Stimulated activated CD4-positive, alpha-beta T cell treated with anti-CD3 and anti-CD28 coated beads, Interleukin-12 subunit alpha, Interleukin-12 subunit beta, amount 100 ng/mL, for 4 hours (primary cell): ENCODE measurements around the gene SYNGR2.
"Not testable (repeated sequence)": the region's sequence is repeated elsewhere in the genome, so short reads cannot be mapped to it uniquely, and the experiment has no call there.

Experiments
- DNase-seq: peaks from one replicate; pipeline ENCODE4 v3.0.0-alpha.2; 2020

Gene SYNGR2

GRCh38 chr17:78144147-78144719, 24.1 kb upstream of the SYNGR2 start:
- no peak for DNase-seq

- no peak for DNase-seq
These were observed 23.4 kb upstream of the SYNGR2 start for GRCh38 chr17:78144736-78145641.

- DNase-seq = no peak
These were observed 21.9 kb upstream of the SYNGR2 start for GRCh38 chr17:78146471-78146869.

- DNase-seq = no peak
These were observed 21.5 kb upstream of the SYNGR2 start for GRCh38 chr17:78146881-78147280.

- no peak for DNase-seq
These were observed 20.9 kb upstream of the SYNGR2 start for GRCh38 chr17:78147315-78147998.

GRCh38 chr17:78148286-78149016, 19.9 kb upstream of the SYNGR2 start:
- DNase-seq = no peak

GRCh38 chr17:78151514-78152008, 16.8 kb upstream of the SYNGR2 start:
- no peak for DNase-seq

GRCh38 chr17:78154903-78155811, 13.2 kb upstream of the SYNGR2 start:
- DNase-seq = no peak

GRCh38 chr17:78159575-78160158, 8.7 kb upstream of the SYNGR2 start:
- no peak for DNase-seq

- DNase-seq = no peak
These were observed 4.3 kb upstream of the SYNGR2 start for GRCh38 chr17:78163881-78164747.

GRCh38 chr17:78164748-78165607, 3.4 kb upstream of the SYNGR2 start:
- no peak for DNase-seq

- no peak for DNase-seq
These were observed 2.0 kb upstream of the SYNGR2 start for GRCh38 chr17:78166416-78166815.

- DNase-seq = peak; percentile 66
These were observed 767 bp downstream of the SYNGR2 start for GRCh38 chr17:78168903-78169793.

GRCh38 chr17:78170692-78171590, 2.6 kb downstream of the SYNGR2 start:
- no peak for DNase-seq

- not testable (repeated sequence) for DNase-seq
These were observed 3.3 kb downstream of the SYNGR2 start for GRCh38 chr17:78171591-78172248.

GRCh38 chr17:78172249-78173051, 4.1 kb downstream of the SYNGR2 start:
- no peak for DNase-seq
